Thymus (tissue), 11 donors: ENCODE measurements around the gene GSN. TPM values are rescaled to one million over a fixed set of nuclear protein-coding genes. Genes with fewer than 3 reads are reported as not detected.
"Not testable (repeated sequence)": the region's sequence is repeated elsewhere in the genome, so short reads cannot be mapped to it uniquely, and the experiment has no call there.

Source experiments
- DNase-seq, 9 donors: peaks; one replicate each; pipeline ENCODE4 v3.0.0-alpha.2; 2013; ENCODE audit warnings: low spot score in 9 of 9, low read depth in 6 of 9, missing footprints in 1 of 9
- H3K27ac ChIP-seq, 2 donors: one replicate each; pipeline ENCODE4 v1.5.1; 2013; ENCODE audit warnings: control low read depth in 1 of 2, low read depth in 1 of 2, low read length in 1 of 2, mild to moderate bottlenecking in 1 of 2, moderate library complexity in 1 of 2
- H3K27me3 ChIP-seq, 2 donors: one replicate each; pipeline ENCODE4 v1.5.1; 2013; ENCODE audit warnings: low read length in 1 of 2; ENCODE audit not compliant: control insufficient read depth in 2 of 2, insufficient read depth in 1 of 2
- H3K36me3 ChIP-seq, 2 donors: one replicate each; pipeline ENCODE4 v1.5.1; 2013; ENCODE audit warnings: low read length in 1 of 2, mild to moderate bottlenecking in 1 of 2, moderate library complexity in 1 of 2; ENCODE audit not compliant: control insufficient read depth in 2 of 2, insufficient read depth in 2 of 2
- H3K4me1 ChIP-seq, 2 donors: one replicate each; pipeline ENCODE4 v1.5.1; 2013; ENCODE audit warnings: low read length in 2 of 2; ENCODE audit not compliant: control insufficient read depth in 2 of 2, insufficient read depth in 2 of 2
- H3K4me3 ChIP-seq, 2 donors: one replicate each; pipeline ENCODE4 v1.5.1; 2013; ENCODE audit warnings: low read length in 2 of 2, control low read depth in 1 of 2, mild to moderate bottlenecking in 1 of 2
- H3K9me3 ChIP-seq, 2 donors: one replicate each; pipeline ENCODE4 v1.5.1; 2013; ENCODE audit warnings: low read length in 1 of 2, mild to moderate bottlenecking in 1 of 2; ENCODE audit not compliant: control insufficient read depth in 2 of 2, insufficient read depth in 1 of 2
- WGBS: extraction: QIAGEN DNeasy Blood & Tissue Kit; methylation state at CpG from one replicate; pipeline ENCODE4 v1.1.7; 2013; 5-methylcytosine and 5-hydroxymethylcytosine counted together
- polyA plus RNA-seq: library from polyadenylated mRNA; stranded (reverse); fragments of 200-250 nt; gene quantifications from one replicate; pipeline ENCODE4 v1.2.3, GENCODE V29; 2013
- total RNA-seq: library from RNA; stranded (reverse); fragments of 120-200 nt; gene quantifications from one replicate; pipeline ENCODE4 v1.2.4, GENCODE V29; 2013
- donor health status: healthy.

GSN gene
- total and polyA plus RNA-seq, 2 donors, result 138 to 248 TPM

GRCh38 chr9:121289026-121289771 lies 21.2 kb downstream of the GSN start:
- Histone ChIP-seq H3K36me3 (no peaks in the 10 kb centered on the region), H3K4me1 (peaks cover 0 to 36% of the 10 kb centered on the region in 2 donors), H3K27ac (peak overlapping the region in 1 of 2 donors; percentile 74), H3K9me3 (no peaks in the 10 kb centered on the region), H3K4me3 (no peak overlapping the region), H3K27me3 (no peaks in the 10 kb centered on the region)
- WGBS, result 69% methylated on average over 10 of the region's 10 CpGs
- no peak for DNase-seq

GRCh38 chr9:121289772-121290370 lies 21.9 kb downstream of the GSN start:
- Histone ChIP-seq H3K27ac (peak overlapping the region in 1 of 2 donors; percentile 58), H3K4me1 (peaks cover 0 to 36% of the 10 kb centered on the region in 2 donors), H3K27me3 (no peaks in the 10 kb centered on the region), H3K9me3 (no peaks in the 10 kb centered on the region), H3K4me3 (no peak overlapping the region), H3K36me3 (no peaks in the 10 kb centered on the region)
- 91% methylated on average over 7 of the region's 7 CpGs for WGBS
- no peak for DNase-seq

- not testable (repeated sequence) for H3K27ac ChIP-seq, H3K27me3 ChIP-seq, DNase-seq, H3K4me3 ChIP-seq, H3K36me3 ChIP-seq, H3K9me3 ChIP-seq
- 90% methylated on average over 4 of the region's 4 CpGs for WGBS
- H3K4me1 ChIP-seq, result peaks cover 0 to 22% of the 10 kb centered on the region in 2 donors
These were observed 23.6 kb downstream of the GSN start for GRCh38 chr9:121291536-121291935.

GRCh38 chr9:121292051-121292450 lies 24.1 kb downstream of the GSN start:
- no peaks in the 10 kb centered on the region for H3K9me3 ChIP-seq
- no peaks in the 10 kb centered on the region for H3K36me3 ChIP-seq
- no peak overlapping the region for H3K4me3 ChIP-seq
- H3K4me1 ChIP-seq, result peaks cover 0 to 19% of the 10 kb centered on the region in 2 donors
- H3K27me3 ChIP-seq, result no peaks in the 10 kb centered on the region
- 93% methylated on average over 1 of the region's 1 CpG for WGBS
- DNase-seq, result no peak
- no peak overlapping the region for H3K27ac ChIP-seq

- H3K4me1 ChIP-seq, result peaks cover 0 to 14% of the 10 kb centered on the region in 2 donors
- H3K36me3 ChIP-seq, result no peaks in the 10 kb centered on the region
- WGBS, result 95% methylated on average over 6 of the region's 6 CpGs
These were observed 24.9 kb downstream of the GSN start for GRCh38 chr9:121292801-121293241.

GRCh38 chr9:121294151-121294743 lies 26.3 kb downstream of the GSN start:
- Histone ChIP-seq H3K27ac (no peak overlapping the region), H3K36me3 (no peaks in the 10 kb centered on the region), H3K4me3 (no peak overlapping the region), H3K27me3 (peaks cover 0 to 9% of the 10 kb centered on the region in 2 donors), H3K4me1 (peaks cover under 1 to 12% of the 10 kb centered on the region in 2 donors), H3K9me3 (no peaks in the 10 kb centered on the region)
- DNase-seq, result no peak
- 95% methylated on average over 6 of the region's 6 CpGs for WGBS

More at GRCh38 chr9:121292801-121293241, 24.9 kb downstream of the GSN start:
- Histone ChIP-seq H3K4me3 (no peak overlapping the region), H3K9me3 (no peaks in the 10 kb centered on the region), H3K27ac (no peak overlapping the region), H3K27me3 (peaks cover 0 to under 1% of the 10 kb centered on the region in 2 donors)
- DNase-seq, result no peak

- no peak for DNase-seq
- peaks cover 4 to 15% of the 10 kb centered on the region in 2 donors for H3K27me3 ChIP-seq
- H3K4me1 ChIP-seq, result peaks cover 7 to 9% of the 10 kb centered on the region in 2 donors
- H3K27ac ChIP-seq, result peak overlapping the region in 1 of 2 donors; percentile 37
- H3K36me3 ChIP-seq, result no peaks in the 10 kb centered on the region
- WGBS, result 97% methylated on average over 13 of the region's 13 CpGs
- H3K4me3 ChIP-seq, result no peak overlapping the region
- no peaks in the 10 kb centered on the region for H3K9me3 ChIP-seq
These were observed 27.1 kb downstream of the GSN start for GRCh38 chr9:121294866-121295661.

GRCh38 chr9:121295662-121296191 lies 27.8 kb downstream of the GSN start:
- no peak for DNase-seq
- whole genome bisulfite sequencing, result 89% methylated on average over 5 of the region's 5 CpGs
- no peak overlapping the region for H3K4me3 ChIP-seq
- no peaks in the 10 kb centered on the region for H3K36me3 ChIP-seq
- H3K4me1 ChIP-seq, result peaks cover 7 to 15% of the 10 kb centered on the region in 2 donors
- peak overlapping the region in 1 of 2 donors; percentile 37 for H3K27ac ChIP-seq
- no peaks in the 10 kb centered on the region for H3K9me3 ChIP-seq
- peaks cover 4 to 22% of the 10 kb centered on the region in 2 donors for H3K27me3 ChIP-seq
